ENCODE data around the gene SLC44A5. TPM values are rescaled to one million over a fixed set of nuclear protein-coding genes. Genes with fewer than 3 reads are reported as not detected.

SLC44A5 gene
- total RNA-seq, 1 donor from 2014 or later: 0.69 TPM

DNA sequence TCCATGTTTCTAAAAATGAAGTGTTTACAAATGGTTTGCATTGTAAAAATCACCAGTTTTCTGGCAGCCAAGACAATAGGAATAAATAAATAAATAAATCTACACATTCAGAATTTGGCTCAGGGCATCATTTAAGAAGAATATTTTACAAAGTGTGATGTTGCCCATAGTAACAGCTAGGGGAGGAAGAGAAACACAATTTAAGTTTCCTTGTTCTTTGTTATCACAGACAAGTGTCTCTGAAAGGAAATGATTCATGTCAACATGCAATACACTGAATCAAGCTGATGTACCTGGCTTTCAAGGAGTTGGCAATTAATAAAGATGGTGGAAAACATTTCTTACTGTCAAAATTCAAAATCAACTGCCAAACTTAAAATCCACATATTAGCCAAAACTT lies 402.1 kb downstream of the SLC44A5 start:
- POLR2A ChIA-PET: no interaction called here
- Mint-ChIP-seq H3K36me3 (ENCODE audit: low read depth) (no peaks in the 10 kb centered on the region), H3K4me1 (no peaks in the 10 kb centered on the region), H3K27me3 (peaks cover 2% of the 10 kb centered on the region), H3K4me3 (no peak overlapping the region), H3K9me3 (no peaks in the 10 kb centered on the region), H3K27ac (no peak overlapping the region)
- CTCF ChIA-PET: no interaction called here
- TF ChIP-seq, protein P1, sequence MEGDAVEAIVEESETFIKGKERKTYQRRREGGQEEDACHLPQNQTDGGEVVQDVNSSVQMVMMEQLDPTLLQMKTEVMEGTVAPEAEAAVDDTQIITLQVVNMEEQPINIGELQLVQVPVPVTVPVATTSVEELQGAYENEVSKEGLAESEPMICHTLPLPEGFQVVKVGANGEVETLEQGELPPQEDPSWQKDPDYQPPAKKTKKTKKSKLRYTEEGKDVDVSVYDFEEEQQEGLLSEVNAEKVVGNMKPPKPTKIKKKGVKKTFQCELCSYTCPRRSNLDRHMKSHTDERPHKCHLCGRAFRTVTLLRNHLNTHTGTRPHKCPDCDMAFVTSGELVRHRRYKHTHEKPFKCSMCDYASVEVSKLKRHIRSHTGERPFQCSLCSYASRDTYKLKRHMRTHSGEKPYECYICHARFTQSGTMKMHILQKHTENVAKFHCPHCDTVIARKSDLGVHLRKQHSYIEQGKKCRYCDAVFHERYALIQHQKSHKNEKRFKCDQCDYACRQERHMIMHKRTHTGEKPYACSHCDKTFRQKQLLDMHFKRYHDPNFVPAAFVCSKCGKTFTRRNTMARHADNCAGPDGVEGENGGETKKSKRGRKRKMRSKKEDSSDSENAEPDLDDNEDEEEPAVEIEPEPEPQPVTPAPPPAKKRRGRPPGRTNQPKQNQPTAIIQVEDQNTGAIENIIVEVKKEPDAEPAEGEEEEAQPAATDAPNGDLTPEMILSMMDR (IDR thresholded peaks at IDR 0.05): no peak
- intact Hi-C loops (cut with micrococcal nuclease): no loop called here
- no peak for ATAC-seq (ENCODE audit: low read depth)
- DNase-seq: no peak

GRCh38 chr1:75203415-75204277 lies 407.3 kb downstream of the SLC44A5 start:
- POLR2A ChIA-PET: no interaction called here
- CTCF ChIA-PET: interaction anchor here (0.5 to 3.4 kb wide), 3 partner anchors 428 to 432 kb away, joined by 3 to 21 read pairs (median 3); no protein-coding TSS in a partner anchor

DNA sequence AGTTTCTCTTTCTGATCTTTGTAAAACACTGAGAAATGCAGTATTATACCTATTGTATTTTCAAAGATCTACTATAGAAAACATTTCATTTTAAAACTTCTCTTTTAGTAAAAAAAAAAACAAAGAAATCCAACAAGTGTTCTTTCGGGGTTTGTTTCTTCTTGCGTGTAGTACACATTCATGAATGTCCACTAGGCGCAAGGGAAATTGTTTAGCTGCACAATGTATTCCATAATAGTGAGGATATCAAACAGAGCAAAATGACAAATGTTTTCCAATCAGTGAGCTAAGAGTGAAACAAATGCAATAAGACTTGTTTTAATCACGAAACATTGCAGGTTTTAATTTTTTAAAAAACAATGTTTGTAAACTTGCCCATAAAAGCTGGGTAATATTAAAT lies 408.2 kb downstream of the SLC44A5 start:
- Mint-ChIP-seq H3K36me3 (ENCODE audit: low read depth) (no peaks in the 10 kb centered on the region), H3K4me1 (no peaks in the 10 kb centered on the region), H3K27me3 (peaks cover 4% of the 10 kb centered on the region), H3K4me3 (no peak overlapping the region), H3K9me3 (no peaks in the 10 kb centered on the region), H3K27ac (no peak overlapping the region)
- POLR2A ChIA-PET: interaction anchor here (0.7 kb wide), 1 partner anchor 10 kb away, joined by 4 read pairs; no protein-coding TSS in a partner anchor
- intact Hi-C loops (cut with micrococcal nuclease): no loop called here
- DNase-seq (no peak), ATAC-seq (ENCODE audit: low read depth) (no peak)
- CTCF ChIA-PET: interaction anchor here (0.5 to 3.4 kb wide), 3 partner anchors 427 to 431 kb away, joined by 3 to 21 read pairs (median 3); no protein-coding TSS in a partner anchor
- TF ChIP-seq, protein P1 (IDR thresholded peaks at IDR 0.05): no peak

More at GRCh38 chr1:75203415-75204277, 407.3 kb downstream of the SLC44A5 start:
- Mint-ChIP-seq H3K9me3 (no peaks in the 10 kb centered on the region), H3K36me3 (ENCODE audit: low read depth) (no peaks in the 10 kb centered on the region), H3K27ac (no peak overlapping the region), H3K4me3 (no peak overlapping the region), H3K4me1 (no peaks in the 10 kb centered on the region), H3K27me3 (peaks cover 4% of the 10 kb centered on the region)
- DNase-seq (no peak), ATAC-seq (ENCODE audit: low read depth) (no peak)
- intact Hi-C loops (cut with micrococcal nuclease): no loop called here
- TF ChIP-seq, protein P1 (IDR thresholded peaks at IDR 0.05): no peak

DNA sequence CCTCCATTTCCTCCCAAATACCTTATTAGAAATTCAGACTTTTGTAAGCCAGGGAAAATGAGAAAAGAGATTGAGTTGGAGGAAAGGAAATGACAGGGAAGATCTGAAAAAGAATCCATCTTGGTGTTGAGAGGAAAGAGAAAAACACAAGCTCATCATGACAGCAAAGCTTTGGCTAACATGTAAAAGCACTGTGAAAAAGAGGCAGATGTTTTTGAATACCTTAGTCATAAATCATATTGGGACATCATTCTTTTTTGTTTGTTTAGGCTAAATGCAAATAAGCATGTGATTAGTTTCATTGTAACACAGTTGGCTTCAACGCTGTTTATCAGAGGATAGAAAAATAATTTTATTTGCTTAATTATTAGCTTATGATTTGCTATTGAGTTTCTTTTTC lies 412.2 kb downstream of the SLC44A5 start:
- ChIA-PET CTCF (no interaction called here), POLR2A (no interaction called here)
- ATAC-seq (ENCODE audit: low read depth) (no peak), DNase-seq (no peak)
- Mint-ChIP-seq H3K27me3 (peaks cover 2% of the 10 kb centered on the region), H3K27ac (no peak overlapping the region), H3K36me3 (ENCODE audit: low read depth) (no peaks in the 10 kb centered on the region), H3K9me3 (no peaks in the 10 kb centered on the region), H3K4me3 (no peak overlapping the region), H3K4me1 (no peaks in the 10 kb centered on the region)
- intact Hi-C loops (cut with micrococcal nuclease): no loop called here
- TF ChIP-seq, protein P1 (IDR thresholded peaks at IDR 0.05): no peak

DNA sequence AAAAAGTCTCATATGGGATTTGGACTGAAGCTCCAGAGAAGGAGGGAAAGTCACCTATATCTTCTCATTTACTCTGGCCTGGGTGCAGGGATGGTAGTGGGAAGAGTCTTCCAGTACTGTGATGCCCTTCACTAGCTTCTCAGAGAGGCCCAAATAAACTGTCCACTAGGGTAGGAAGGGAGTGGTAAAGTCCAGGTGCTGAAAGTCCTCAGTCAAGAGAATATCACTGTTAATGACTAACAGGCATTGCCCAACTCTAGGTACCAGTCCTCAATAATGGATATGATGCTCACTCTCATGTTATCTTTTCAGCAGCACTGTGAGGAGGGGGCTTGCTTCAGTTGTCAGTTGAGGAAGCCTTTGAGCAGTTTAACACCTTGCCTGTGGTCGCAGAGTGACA lies 412.8 kb downstream of the SLC44A5 start:
- H3K27me3 Mint-ChIP-seq: peaks cover 4% of the 10 kb centered on the region
- intact Hi-C loops (cut with micrococcal nuclease): no loop called here
- ATAC-seq (ENCODE audit: low read depth): no peak
- ChIA-PET CTCF (no interaction called here), POLR2A (no interaction called here)
- H3K27ac Mint-ChIP-seq: no peak overlapping the region
- no peaks in the 10 kb centered on the region for H3K4me1 Mint-ChIP-seq
- H3K36me3 Mint-ChIP-seq (ENCODE audit: low read depth): no peaks in the 10 kb centered on the region
- TF ChIP-seq, protein P1 (IDR thresholded peaks at IDR 0.05): no peak
- no peaks in the 10 kb centered on the region for H3K9me3 Mint-ChIP-seq
- no peak for DNase-seq
- no peak overlapping the region for H3K4me3 Mint-ChIP-seq

All from activated B cell treated with CpG ODN at 0.5 μM for 24 hours (primary cell).